GM21423 (cell line): ENCODE results near the gene SMIM41.

ENCODE experiments used
- ATAC-seq: cut with Tn5 transposase; IDR thresholded peaks from one replicate; pipeline ENCODE4 v1.9.1; 2021; ENCODE audit warnings: mild to moderate bottlenecking, moderate library complexity; ENCODE audit not compliant: unreplicated experiment

The SMIM41 gene

GRCh38 chr12:52120951-52121823 lies 41.7 kb downstream of the SMIM41 start:
- ATAC-seq: no peak

DNA sequence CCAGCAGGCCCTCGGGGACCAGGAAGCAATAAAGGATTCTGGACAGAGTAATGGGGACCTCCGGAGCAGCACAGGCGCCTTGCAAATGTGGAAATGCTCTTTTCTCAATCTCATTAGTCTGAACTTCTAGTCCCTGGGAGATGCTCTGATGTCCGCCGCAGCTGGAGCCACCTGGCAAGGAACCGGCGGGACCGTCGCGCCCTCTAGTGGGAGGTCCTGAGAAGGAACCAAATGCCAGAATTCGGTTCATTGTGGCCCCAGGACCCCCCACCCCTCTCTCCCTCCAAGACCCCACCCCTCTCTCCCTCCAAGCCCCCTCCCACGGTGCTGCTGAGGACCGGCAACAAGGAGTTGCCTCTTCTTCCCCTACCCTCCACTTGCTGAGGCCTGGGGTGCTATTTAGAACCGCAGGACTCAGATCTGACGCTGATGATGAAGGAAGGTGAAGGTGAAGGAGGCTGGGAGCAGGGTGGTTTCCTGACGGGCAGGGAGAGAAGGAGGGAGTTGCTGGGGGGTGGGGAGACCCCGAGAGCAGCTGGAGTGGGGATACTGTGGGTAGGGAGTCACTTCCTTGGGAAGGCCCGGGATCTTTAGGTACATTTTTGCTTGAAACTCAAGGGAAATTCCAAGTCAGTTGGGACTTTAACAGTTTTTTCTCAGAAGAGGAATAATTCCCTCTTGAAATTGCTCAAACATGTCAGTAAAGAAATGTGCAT lies 42.5 kb downstream of the SMIM41 start:
- no peak for ATAC-seq

GRCh38 chr12:52122540-52122871 lies 43.0 kb downstream of the SMIM41 start:
- ATAC-seq: no peak

DNA sequence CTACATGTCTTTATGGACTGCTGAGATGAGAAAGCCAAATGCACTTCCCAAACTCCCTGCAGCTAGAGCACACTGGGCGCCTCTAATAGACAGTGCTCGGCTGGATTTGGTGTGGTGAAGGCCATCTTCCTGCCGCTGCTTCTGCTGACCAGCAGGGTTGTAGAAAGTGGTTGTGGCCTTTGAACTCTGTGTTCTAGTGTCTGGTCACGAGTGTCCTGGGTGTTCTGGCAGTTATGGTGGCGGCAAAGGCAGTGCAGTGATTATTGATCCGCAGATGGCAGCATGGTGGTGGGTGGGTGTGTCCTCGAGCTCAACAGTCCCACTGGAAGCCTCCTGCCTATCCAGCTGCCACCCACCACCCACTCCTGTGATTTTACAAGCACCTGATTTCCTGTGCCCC lies 43.4 kb downstream of the SMIM41 start:
- ATAC-seq: no peak

DNA sequence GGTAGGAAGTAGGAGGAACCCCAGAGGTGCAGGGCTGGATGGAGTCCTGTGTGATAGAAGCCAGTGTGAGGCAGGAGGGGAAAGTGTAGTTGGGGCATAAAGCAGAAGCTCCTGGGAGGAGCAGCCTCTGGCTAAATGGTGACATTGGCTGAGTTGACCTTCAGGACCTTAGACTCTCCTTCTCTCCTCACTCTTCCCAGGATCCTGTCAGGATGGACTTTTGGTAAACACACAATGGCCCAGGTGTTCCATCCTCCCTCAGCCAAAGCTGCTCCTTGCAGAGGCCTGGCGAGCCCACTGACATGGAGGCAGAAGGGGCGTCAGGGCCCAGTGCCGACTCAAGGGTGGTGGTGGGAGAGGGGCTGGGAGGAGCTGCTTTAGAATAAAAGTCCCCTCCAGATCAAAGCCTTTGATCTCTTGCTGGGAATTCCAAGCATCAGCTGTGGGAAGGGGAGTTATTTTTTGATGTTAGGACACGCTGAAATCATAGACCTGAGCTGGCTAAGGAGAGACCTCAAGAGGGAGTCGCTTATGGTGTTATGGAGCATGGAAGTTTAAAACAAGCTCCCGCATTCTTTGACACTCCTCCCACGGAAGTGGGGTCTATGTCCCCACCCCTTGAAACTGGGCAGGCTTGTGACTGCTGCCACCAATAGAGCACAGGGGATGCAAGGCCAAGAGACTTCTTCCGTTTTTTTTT lies 44.1 kb downstream of the SMIM41 start:
- no peak for ATAC-seq

GRCh38 chr12:52125476-52125900 lies 46.0 kb downstream of the SMIM41 start:
- ATAC-seq: no peak

- ATAC-seq: no peak
Observed at GRCh38 chr12:52126050-52126604, 46.6 kb downstream of the SMIM41 start.

GRCh38 chr12:52126605-52127578 lies 47.4 kb downstream of the SMIM41 start:
- no peak for ATAC-seq

DNA sequence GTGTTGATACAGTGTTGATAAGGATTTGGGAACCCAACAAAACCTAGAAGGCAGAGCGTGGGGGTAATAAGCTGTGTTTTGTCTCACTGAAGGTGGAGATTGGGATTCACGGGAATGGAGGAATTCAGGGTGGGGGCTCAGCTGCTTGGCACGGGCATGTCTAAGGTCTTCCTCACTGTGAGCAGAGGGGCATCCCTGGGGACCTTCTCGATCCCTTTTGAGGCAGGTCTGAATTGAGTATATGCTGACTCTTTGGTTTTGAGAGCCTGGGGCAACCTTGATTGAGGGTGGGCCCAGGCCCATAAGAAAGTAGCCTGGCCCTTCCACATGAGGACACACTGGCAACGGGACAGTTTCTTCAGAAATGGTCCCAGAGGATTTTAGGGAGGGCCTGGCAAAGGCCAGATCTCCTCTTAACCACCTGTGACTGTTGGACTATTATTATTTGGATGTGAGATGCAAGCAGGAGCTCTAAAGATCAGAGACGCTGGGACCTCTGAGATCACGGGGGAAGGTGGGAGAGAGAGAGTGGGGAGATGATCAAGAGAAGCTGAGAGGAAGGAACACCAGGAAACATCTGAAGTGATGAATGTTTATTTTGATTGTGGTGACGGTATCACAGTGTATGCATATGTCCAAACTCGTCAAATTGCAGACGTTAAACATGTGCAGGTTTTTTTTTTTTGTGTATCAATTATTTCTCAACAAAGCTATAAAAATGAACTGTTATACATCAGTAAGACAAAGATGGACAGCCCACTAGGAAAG lies 48.4 kb downstream of the SMIM41 start:
- ATAC-seq: no peak

DNA sequence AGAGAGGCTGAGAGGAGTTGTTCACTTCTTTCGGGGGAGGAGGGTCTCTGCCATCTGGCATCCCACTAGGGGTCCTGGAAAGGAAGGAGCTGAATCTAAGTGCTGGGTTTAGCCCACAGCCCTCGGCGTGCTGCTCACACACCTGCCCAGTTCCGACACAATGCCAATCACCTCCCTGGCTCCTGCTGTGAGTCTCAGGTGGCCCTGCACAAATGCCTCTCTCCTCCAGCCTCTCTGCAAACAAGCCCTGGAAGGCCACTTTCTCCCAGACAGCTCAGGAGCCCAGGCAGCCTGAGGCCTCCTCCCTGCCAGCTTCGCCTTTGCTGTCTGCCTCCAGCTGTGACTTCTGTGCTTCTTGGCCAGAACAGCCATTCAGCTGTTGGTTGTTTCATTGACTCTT lies 51.2 kb downstream of the SMIM41 start:
- ATAC-seq: no peak

DNA sequence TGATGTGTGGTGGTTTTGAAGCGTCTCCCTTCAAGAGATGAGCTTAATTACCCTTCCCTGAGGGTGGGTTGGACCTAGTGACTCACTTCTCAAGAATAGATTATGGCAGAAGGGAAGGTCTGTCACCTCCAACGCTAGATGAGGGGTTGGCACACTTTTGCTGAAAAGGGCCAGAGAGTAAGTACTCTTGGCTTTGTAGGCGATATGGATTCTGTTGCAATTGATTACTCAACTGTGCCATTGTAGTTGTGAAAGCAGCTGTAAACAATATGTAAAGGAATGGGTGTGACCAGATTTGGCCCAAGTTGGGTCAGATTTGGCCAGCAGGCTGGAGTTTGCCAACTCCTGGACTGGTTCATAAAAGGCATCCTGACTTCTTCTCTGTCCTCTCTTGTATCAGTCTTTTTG lies 53.3 kb downstream of the SMIM41 start:
- ATAC-seq: no peak

DNA sequence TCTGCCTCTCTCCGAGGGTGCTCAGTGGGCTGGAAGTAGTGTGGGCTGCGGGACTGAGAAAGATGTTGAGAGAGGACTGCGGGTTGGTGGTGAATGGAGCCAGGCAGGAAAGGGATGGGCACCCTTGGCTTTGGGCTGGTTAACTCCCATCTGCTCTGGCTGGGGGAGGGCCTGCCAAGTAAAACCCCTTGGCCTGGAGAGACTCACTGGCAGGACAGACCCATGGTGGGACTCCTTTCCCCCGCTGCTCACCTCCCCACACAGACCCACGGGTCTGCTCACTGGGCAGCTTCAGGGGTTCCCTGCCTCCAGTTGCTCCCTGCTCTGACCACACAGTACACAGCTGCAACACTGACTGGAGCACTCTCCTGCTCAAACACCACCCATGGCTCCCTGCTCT lies 58.2 kb downstream of the SMIM41 start:
- no peak for ATAC-seq

GRCh38 chr12:52139147-52139546 lies 59.6 kb downstream of the SMIM41 start:
- no peak for ATAC-seq

DNA sequence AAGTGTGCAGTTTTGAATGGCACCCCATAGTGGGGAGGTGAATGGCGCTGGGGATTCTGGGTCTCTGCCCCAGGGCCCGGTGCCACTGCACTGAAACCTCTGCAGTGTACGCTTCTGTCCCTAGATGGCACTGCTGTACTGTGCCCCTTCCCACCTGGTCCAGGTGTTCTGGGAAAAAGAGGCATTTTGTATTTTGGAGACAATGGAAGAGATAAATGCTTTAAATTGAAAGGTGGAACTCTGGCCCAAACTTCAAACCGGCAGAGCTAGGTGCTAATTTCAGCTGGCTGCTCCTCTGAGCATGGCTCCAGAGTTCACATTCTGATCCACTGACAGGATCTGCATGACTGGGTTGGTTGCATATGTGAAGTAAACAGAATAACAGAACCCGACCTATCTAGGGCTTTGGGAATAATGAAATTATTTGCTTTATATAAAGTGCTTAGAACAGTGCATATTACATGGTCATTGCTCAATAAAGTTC lies 60.1 kb downstream of the SMIM41 start:
- ATAC-seq: no peak

GRCh38 chr12:52141306-52141705 lies 61.8 kb downstream of the SMIM41 start:
- ATAC-seq: no peak

GRCh38 chr12:52141875-52142274 lies 62.4 kb downstream of the SMIM41 start:
- ATAC-seq: no peak

DNA sequence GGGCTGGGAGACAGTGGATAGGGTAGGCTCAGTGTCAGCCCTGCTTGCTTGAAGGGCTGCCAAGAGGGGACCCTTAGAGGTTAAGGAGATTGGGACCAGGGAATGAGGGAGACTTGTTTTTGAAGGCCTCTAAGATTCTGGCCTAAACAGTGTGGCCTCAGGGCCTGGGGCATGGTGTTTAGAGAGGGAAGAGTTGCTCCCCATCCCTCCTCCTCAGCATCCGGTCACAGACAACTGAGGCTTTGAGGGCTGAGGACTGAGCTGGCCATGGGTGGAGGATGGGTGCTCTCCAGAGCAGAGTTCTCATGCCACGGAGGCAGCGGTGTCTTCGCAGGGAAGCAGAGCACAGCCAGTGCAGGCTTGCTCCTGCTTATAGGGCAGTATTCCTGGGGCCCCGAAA lies 62.9 kb downstream of the SMIM41 start:
- no peak for ATAC-seq

GRCh38 chr12:52144512-52145227 lies 65.2 kb downstream of the SMIM41 start:
- ATAC-seq: no peak
